GM19035 (cell line): ENCODE measurements around the gene MRPL40.
A peak's percentile ranks its signal among the peaks of the same experiment; 100 is the strongest.
"Not testable (repeated sequence)": the region's sequence is repeated elsewhere in the genome, so short reads cannot be mapped to it uniquely, and the experiment has no call there.

Source experiments
- ATAC-seq: cut with Tn5 transposase; IDR thresholded peaks from one replicate; pipeline ENCODE4 v1.9.1; 2021; ENCODE audit not compliant: unreplicated experiment

Gene MRPL40

DNA sequence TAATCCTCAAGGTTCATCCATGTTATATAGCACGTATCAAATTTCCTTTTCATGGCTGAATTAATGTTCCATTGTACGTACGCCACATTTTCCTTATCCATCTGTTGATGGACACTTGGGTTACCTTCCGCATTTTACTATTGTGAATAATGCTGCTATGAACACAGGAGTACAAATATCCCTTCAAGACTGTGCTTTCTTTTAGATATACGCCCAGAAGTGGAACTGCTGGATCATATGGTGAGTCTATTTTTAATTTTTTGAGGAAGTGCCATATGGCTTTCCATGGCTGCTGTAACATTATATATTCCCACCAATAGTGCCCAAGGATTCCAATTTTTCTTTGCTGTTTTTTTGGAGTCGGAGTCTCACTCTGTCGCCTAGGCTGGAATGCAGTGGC is 6.0 kb downstream of the MRPL40 start:
- no peak for ATAC-seq

DNA sequence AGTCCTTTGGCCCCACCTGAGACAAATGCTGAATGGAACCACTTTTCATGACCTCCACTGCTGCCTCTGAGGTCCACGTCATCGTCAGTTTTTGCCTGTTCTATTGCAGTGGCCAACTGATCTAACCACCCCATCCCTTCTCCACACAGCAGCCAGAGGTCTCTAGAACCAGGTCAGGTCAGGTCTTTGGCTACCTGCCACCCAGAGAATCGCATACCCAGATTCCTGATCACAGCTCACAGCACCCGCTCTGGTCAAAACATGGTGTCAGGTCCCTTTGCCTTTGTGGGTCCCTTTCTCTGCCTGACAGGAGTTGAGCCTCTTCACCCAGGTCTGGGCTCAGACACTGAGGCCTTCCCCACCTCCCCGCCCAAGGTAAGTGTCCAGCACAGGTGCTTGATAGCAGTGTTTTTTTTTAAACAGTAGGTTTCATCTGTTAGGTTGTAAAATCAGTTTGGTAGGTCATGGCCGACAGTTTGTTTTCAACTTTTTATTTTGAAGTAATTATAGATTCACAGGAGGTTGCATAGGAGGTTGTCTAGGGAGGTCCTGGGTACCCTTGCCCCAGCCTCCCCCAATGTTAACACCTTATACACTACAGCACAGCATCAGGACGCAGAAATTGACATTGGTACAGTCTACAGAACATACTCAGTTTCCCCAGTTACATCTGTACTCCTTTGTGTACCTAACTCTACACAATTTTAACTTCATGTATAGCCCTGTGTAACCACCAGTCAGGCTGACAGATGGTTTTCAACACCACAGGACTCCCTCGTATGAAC is 8.3 kb downstream of the MRPL40 start:
- ATAC-seq = no peak

DNA sequence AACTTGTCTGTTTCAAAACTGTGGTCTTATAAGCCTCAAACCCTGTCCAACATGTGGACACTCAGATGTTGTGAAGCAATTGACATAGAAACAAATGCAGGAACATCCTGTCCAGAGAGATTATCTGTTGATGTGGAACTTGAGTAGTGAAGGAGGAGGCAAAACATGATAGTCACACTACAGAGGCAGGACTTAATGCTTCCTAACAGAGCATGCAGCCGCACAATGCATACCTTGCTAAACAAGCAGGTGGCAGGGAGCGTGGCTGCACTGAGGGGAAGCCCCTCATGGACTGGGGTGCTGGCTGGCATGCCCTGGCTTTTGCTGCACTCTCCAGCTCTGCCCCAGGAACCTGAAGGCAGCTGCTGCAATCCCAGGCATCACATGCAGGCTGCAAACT is 9.8 kb downstream of the MRPL40 start:
- ATAC-seq = no peak

DNA sequence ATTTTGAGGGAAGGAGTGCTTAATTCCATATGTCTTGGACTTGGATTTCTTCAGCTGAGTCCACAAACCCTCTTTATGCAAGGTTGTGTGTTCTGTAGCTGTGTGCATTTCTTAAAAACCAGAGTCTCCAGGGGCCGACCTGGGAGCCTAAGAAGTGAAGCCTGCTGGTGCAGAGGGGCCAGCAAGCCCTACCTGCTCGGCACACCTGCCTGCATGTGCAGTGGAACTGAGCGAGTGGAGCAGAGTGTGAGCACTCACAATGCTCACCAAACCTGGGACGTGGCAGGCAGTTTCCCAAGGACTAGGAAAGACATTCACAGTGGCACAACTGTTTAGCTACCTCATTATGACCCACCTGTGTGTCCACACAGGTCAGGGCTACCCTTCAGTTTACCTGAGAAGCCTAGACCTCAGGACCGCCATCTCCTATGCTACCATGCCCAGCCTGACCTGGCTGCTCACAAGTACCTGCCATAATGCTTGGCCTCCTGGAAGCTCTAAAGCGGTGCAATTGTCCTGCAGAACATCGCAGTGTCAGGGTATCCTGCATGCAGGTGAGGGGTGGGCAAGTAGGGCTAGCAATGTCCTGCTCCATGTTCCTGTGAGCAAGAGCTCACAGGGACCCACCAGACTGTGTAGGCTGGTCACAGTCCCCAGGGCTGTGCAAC is 11.3 kb downstream of the MRPL40 start:
- no peak for ATAC-seq

DNA sequence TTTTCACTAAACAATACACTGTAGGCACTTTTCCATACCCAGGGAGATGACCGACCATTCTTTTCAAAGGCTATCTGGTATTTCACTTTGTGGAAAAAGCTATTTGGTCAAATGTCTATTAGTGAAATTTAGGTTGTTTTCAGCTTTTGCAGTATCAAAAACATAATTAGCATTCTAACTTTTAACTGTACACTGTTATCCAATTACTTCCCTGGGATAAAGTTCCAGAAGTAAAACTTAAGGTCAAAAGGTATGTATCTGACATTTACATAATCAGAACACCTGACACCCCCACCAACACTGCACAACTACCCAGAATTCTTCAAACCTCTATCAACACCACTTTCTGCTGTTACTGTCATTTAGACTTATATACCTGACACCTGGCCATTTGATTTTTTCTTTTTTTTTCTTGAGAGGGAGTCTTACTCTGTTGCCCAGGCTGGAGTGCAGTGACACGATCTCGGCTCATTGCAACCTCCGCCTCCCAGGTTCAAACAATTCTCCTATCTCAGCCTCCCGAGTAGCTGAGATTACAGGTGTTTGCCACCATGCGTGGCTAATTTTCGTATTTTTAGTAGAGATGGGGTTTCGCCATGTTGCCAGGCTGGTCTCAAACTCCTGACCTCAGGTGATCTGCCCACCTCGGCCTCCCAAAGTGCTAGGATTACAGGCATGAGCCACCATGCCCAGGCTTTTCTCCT is 13.1 kb downstream of the MRPL40 start:
- not testable (repeated sequence) for ATAC-seq

DNA sequence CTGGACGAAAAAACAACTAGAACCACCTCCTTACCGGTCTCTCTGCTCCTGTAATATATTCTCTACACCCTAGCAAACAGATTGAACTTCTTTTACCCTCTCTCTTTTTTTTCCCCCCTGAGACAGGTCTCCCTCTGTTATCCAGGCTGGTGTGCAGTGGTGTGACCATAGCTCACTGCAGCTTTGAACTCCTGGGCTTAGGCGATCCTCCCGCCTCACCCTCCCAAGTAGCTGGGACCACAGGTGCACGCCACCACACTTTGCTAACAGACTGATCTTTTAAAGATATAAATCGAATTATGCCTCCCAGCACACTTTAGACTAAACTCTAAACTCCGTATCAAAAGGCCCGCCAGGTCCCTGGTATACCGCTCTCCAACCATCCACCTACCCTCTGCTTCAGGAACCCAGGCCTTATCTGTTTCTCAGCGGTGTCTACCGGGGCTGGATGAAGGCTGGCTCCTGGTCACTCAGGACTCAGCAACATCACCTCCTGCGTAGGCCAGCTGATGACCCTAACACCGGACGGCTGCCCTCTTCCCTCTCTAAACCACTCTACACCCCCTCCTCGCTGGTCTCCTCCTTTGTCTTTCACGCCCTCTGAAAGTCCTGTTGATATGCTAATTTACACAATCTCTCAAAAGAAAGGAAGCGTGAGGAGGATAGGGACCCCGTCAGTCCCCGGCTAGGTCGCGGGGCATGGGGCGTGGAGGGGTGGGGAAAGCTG is 14.4 kb downstream of the MRPL40 start:
- no peak for ATAC-seq

DNA sequence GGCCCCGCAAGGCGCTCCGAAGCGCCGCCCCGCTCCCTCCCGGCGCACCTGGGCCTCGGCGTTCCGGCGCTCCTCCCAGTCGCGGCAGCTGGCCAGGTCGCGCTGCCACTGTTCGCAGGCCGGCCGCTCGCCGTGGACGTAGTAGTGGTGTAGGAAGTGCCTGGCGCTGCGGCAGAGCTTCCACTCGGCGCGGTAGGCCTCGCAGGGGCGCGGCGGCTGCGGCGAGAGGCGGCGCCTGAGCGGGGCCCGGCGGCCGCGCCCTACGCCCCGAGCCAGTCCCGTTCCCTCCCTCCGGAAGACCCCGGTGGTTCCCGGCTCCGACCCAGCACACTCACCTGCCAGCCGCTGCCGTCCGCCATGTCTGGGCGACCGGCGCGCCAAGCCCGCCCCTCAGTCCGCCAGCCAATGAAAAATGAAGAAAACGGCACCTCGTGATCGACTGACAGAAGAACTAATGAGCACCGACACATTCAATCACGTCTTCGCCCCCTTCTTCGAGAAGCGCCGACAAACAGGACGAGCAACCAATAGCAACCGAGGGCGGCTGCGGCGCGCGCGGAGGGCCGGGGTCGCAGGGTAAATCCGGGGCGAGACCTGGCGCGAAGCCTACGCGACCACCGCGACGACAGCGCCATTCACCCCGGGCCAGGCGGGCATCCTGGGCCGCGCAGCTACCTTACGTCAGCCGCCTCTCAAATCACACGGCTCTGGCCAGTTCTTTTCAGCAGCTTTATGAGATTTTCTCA is 15.2 kb downstream of the MRPL40 start, which contains the start of gene C22orf39:
Gene C22orf39 (minus strand): TSS at position 382 of the 746 bp plus-strand sequence. CDS start 23 bp downstream, at position 359.
- peak; percentile 76 for ATAC-seq

DNA sequence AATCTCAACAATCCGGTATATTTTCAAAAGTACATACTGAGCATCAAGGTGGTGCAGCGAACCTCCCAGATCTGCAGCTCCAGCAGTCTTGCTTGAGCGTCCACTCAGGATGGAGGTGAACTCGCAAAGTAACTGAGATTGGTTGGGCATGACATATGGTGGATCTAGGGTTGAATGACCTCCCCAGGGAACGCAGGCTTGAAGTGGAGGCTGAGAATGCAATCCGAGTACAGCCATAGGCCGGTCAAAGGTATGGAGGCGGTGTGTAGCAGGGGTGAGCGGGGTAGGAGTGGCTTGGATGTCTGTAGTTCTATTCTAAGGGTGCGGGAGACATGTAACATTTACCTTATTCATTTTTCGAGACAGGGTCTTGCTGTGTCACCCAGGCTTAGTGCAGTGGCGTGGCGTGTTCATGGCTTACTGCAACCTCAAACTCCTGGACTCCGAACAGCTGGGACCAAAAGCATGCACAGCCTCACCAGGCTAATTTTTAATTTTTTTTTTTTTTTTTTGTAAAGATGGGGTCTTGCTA is 15.8 kb downstream of the MRPL40 start:
- peak; percentile 28 for ATAC-seq

DNA sequence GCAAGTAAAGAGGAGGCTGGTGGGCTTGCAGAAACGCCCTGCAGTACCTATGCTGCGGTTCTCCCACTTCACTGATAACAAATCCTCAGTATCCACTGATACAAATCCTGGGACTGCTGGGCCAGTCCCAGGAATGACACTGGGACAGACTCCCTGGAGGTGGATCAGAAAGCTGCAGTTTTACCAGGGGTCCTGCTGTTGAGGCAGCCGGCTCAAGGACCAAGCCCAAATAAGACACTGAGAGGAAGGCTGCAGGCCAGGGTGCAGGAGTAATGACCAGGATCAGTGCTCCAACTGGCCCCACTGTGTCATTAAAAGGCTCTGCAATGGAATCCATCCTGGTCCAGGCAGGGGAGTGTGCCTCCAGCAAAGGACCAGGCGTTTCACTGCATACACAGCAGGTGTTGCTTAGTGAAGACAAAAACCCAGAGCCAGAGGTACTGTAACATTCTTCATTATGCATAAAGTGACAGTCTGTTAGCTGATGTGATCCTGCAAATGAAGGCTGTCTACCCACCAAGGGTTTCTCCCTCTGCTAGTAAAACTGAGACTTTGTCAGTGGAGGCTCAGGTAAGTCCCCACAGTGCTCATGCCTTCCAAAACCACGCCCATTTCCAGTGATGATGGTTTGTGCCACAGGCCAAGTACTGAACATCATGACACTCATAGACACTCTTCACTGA is 16.5 kb downstream of the MRPL40 start:
- ATAC-seq = no peak

DNA sequence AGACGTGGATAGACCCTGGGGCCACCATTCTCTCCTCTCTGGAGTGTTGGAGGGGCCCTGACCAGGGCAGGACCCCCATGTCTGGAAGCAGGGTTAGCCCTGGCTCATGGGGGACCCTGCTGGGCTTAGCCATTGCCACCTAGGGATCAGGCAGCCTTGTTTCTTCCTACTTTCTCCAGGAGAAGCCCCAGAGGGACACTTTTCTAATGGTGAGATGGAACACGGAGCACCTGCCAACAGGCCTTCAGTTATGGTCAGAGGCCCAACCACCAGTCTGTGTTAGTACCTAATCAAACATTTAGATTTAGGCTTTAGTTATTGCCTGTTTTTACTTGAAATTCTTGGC is 17.1 kb downstream of the MRPL40 start:
- no peak for ATAC-seq

DNA sequence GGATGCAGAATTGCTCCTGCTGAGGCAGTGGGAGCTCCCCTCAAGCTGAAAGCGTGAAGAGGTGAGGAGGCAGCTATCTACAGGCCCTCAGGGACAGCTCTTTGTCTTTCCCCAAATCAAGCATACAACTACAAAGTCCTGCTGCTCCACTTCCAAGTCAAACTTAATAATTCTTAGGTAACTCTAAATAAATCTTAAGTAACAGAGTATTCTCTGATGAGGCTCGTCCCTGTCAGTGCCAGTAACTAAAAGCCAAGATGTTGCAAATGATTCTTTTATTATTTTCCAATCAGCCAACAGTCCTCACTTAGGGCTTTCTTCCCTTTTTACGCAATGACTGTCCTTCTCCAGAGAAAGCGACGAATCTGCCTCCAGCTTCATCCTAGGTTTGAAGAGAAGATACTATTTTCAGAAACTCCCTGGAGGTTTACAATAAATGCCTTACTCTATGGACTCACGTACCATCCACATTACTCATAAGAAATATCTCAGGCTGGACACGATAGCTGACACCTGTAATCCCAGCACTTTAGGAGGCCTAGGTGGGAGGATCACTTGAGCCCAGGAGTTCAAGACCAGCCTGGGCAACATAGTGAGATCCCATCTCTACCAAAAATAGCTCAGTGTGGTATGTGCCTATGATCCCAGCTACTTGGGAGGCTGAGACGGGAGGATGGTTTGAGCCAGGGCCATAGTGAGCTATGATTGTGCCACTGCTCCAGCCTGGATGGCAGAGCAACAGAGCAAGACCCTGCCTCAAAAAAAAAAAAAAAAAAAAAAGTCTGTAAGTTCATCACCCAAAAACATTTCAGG is 18.2 kb downstream of the MRPL40 start:
- no peak for ATAC-seq

DNA sequence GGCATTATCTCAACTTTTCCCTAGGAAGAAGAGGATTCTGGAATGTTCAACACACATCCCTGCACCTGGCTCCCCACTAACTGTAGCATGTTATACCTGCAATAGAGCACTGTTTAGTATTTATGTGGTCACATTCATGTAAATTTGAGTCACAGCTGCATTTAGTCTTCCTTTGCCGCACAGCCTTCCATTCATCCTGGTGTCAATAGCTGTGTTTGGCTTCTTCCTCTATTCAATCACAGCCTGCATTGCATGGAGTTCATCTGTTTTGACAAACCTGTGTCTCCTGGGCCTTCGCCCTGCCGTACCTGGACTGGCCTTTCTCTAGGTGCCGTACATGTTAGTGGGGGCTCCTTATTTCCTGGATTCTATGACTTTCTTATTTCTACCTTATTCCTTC is 19.2 kb downstream of the MRPL40 start:
- ATAC-seq = no peak

DNA sequence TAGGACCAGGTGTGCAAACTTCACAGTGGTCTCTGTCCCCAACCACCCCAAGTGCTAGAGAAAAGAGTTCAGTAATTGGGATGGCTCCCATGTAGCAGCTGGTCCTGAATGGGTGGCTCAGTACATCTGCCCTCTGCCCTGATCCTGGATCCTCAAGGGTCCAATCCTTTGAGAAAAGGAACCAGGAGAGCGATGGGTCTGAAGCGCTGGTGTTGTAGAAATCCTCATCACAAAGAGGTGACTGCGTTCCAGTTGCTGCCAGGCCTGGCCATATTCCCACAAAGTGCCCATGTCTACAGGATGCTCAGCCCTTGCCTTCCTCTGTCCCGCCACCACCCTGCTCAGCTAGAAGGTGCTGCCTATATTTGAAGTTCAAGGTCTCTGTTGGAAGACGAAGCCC is 21.4 kb downstream of the MRPL40 start:
- ATAC-seq = no peak

DNA sequence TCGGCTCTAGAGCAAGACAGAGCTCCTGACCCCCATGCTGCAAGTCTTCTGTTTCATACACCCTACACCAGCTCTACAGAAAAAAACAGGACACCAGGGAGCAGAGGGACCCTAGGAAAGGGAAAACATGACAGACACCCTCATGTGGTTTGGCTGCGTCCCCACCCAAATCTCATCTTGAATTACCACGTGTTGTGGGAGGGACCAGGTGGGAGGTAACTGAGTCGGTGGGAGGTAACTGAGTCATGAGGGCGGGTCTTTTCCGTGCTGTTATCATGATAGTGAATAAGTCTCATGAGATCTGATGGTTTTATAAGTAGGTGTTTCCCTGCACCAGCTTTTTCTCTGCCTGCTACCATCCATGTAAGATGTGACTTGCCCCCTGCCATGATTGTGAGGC is 21.8 kb downstream of the MRPL40 start:
- ATAC-seq = no peak

DNA sequence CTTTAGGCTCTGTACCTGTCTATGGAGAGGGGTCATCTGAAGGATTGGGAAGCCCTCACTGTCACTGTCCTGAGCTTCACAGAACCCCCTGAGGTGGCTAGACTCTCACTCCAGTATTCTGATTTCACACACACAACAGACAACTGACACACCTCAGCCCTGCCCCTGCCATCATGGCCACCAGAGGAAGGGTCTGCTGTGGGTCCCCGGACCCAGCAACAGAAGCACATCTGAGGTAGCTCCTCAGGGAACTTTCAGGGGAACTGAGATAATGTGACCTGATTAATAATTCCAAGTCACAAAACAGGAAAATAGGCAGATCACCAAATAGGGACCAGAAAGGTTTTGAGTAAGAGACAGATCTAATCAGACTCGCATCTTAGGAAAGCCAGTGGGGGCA is 22.7 kb downstream of the MRPL40 start:
- no peak for ATAC-seq

DNA sequence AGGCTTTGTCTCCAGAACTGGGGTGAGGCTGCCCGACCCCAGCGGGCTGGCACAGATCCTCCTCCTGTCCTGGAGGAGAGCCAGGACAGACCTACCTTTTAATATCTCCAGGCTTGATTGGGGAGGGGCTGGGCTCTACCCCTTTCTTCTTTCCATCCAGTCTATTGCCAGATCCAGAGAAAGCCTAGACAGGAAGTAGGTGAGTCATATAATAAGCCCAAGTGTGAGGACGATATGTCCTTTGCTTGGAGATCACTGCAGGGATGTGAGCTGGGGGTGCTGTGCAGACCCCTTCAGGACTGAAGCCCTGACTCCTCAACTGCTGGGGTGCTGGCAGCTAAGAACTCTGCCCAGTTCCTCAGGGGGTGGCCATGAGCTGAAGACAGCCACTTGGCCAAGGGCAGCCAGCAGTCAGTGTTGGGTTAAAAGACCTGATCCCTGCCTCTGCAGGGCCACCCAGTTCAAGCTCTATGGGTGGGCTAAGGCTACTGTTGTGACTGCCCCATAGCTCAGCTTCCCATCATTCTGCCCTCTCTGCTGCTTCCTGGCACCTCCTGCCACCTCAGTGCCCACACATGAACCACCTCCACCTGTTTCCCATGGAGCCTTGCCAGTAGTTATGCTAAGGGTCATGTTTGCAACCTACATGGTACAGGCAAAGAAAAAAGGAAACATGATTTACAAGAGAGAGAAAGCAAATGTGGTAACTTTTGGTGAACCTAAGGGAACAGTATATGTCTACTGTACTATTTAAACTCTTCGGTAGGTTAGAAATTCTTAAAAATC is 23.4 kb downstream of the MRPL40 start:
- ATAC-seq = no peak

DNA sequence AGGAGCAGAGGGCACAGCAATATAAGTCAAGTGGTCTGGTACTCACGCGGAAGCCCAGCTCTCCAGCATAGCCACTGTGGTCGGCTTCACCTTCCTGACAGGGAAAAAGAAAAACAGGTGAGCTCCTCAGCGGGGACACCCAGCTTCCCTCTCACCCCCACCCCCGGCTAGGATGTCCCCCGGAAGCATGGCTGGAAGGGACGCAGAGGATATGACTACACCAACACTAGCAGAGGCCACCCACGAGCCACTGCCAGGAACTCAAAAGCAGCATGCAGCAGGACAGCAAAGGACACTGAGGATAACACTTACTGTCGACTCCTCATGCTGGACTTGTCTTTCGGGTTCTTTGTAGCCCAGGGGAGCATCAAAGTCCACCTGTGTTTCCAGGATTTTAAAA is 24.2 kb downstream of the MRPL40 start:
- ATAC-seq = no peak

DNA sequence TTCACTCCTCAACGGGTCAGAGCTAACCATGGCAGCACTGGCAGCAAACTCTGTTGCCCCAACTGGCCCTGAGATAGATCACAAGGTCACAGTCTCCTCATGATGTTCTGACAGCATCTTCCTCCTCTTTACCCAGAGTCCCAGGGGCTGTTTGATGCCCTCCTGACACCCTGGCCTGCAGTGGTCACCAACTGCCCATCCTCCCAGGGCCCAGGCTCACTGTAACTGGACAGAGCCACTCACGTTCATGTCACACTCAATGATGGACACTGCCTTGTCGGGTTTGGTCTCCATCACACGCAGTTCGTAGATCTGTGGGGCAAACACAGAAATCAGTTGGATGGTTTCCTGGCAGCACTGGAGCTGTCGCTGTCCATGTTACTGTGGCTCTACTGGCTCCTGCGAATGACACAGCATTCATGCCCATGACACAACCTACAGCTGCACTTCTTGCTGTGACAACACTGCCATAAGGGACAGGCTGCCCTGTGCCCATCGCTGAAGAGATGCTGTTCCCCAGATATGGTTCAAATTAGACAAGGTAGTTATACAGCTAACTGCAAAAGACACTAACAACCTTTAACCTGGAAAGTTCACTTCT is 25.6 kb downstream of the MRPL40 start:
- ATAC-seq = no peak
